ENCODE results near the gene EYA2.

The EYA2 gene

DNA sequence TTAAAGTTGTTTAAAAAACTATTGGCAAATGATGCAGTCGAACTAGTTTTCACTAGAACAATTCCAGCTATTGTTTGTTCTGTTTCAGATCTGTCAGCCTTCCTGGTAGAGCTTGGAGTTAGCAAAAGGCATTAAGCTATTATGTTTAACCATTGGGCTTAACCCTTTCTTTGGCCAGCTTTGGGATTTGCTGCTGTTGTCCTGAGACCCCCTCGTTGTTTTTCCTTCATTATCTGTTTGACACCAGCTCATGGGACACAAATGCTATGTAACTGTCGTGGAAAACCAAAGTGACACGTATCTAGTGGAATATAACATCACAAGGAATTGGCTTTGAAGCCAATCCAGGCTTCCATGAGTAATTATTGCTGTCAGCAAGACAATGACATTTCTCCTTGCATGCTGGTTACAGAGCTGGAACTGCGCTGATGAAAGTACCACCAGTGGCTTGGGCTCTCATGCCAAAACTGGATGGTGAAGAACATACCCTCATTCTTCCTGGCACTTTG lies 96.0 kb downstream of the EYA2 start:
- TF ChIP-seq, protein P1, sequence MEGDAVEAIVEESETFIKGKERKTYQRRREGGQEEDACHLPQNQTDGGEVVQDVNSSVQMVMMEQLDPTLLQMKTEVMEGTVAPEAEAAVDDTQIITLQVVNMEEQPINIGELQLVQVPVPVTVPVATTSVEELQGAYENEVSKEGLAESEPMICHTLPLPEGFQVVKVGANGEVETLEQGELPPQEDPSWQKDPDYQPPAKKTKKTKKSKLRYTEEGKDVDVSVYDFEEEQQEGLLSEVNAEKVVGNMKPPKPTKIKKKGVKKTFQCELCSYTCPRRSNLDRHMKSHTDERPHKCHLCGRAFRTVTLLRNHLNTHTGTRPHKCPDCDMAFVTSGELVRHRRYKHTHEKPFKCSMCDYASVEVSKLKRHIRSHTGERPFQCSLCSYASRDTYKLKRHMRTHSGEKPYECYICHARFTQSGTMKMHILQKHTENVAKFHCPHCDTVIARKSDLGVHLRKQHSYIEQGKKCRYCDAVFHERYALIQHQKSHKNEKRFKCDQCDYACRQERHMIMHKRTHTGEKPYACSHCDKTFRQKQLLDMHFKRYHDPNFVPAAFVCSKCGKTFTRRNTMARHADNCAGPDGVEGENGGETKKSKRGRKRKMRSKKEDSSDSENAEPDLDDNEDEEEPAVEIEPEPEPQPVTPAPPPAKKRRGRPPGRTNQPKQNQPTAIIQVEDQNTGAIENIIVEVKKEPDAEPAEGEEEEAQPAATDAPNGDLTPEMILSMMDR (IDR thresholded peaks at IDR 0.05; ENCODE audit: borderline replicate concordance, control extremely low read depth, extremely low read depth, insufficient read depth, missing control alignments), result no peak
- no peak for DNase-seq (ENCODE audit: low spot score)
- in situ Hi-C loops (cut with MboI; ENCODE audit: low sequenced_read_pairs, unreplicated experiment), result no loop called here

DNA sequence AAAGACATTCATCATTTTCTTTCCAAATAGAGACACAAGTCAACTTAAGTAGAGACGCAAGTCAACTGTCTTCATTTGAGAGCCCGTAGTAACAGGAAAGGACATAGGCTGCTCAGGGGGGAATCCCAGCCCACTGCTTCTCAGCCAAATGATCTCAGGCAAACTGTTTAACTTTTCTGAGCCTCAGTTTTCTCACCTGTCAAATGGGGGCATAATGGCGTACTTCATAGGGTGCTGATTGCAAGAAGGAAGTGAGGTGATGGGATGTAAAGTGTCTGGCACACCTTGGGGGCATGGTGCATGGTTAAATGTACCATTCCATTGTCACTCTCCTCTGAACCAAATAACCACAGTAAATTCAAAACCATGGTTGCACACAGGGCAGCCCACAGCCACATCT lies 96.5 kb downstream of the EYA2 start:
- in situ Hi-C loops (cut with MboI; ENCODE audit: low sequenced_read_pairs, unreplicated experiment), result no loop called here
- TF ChIP-seq, protein P1 (IDR thresholded peaks at IDR 0.05; ENCODE audit: borderline replicate concordance, control extremely low read depth, extremely low read depth, insufficient read depth, missing control alignments), result no peak
- DNase-seq (ENCODE audit: low spot score), result no peak

DNA sequence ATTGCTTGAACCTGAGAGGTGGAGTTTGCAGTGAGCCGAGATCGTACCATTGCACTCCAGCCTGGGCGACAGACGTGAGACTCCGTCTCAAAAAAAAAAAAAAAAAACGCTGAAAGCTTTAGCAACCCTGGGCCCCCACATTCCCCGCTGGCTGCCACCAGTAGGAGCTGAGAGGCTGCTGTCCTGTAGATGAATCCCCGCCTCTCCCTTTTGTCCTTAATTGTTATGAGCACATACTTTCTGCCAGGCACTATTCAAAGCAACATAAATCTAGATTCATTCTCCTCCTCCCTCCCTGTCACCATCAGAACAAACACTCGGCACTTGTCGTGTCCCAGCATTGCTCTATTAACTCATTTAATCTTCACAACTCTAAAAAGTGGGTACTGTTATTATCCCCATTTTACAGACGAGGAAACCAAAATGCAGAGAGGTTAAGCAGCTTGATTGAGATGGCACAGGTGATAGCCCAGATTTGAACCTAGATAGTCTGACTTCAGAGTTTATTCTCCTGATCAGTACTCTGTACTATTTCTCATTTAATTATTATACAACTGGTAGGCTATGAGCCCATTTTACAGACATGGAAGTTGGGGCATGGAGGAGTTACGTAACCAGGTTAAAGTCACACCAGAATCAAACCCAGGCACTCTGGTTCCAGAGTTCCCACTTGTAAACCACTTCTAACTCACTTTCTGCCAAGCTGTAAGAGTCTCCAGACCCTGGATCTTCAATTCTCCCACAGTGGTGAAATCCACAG lies 97.4 kb downstream of the EYA2 start:
- no peak for DNase-seq (ENCODE audit: low spot score)
- TF ChIP-seq, protein P1 (IDR thresholded peaks at IDR 0.05; ENCODE audit: borderline replicate concordance, control extremely low read depth, extremely low read depth, insufficient read depth, missing control alignments), result no peak
- in situ Hi-C loops (cut with MboI; ENCODE audit: low sequenced_read_pairs, unreplicated experiment), result no loop called here

- in situ Hi-C loops (cut with MboI; ENCODE audit: low sequenced_read_pairs, unreplicated experiment), result no loop called here
- no peak for DNase-seq (ENCODE audit: low spot score)
- TF ChIP-seq, protein P1 (IDR thresholded peaks at IDR 0.05; ENCODE audit: borderline replicate concordance, control extremely low read depth, extremely low read depth, insufficient read depth, missing control alignments), result no peak
Measured at GRCh38 chr20:46992640-46993035, 98.0 kb downstream of the EYA2 start.

DNA sequence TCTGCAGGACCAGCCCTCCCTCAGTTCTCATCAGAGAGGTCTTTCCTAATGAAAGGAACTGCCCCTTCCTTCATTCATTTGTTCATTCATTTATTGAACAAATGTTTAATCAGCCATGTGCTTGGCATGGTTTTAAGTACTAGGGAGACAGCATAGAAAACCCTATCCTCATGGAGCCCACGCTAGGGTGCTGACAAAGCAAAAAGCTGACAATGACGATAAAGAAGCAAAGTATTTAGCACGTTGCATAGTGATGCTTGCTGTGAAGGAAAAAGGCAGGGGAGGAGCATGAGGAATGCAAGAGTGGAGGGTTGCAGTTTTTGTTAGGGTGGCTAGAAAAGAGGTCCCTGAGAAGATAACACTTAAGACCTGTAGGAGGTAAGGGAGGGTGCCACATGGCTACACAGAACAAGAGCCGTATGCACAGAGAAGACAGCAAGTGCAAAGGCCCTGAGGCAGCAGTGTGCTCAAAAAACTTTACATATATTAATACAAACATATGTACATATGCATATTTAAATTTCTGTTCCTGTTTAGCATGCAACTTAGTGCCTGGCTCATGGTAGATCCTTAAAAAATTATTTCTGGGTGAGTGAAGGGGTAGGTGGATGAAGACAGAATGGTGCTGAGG lies 98.9 kb downstream of the EYA2 start:
- TF ChIP-seq, protein P1 (IDR thresholded peaks at IDR 0.05; ENCODE audit: borderline replicate concordance, control extremely low read depth, extremely low read depth, insufficient read depth, missing control alignments), result no peak
- in situ Hi-C loops (cut with MboI; ENCODE audit: low sequenced_read_pairs, unreplicated experiment), result no loop called here
- DNase-seq (ENCODE audit: low spot score), result no peak

- TF ChIP-seq, protein P1 (IDR thresholded peaks at IDR 0.05; ENCODE audit: borderline replicate concordance, control extremely low read depth, extremely low read depth, insufficient read depth, missing control alignments), result no peak
- DNase-seq (ENCODE audit: low spot score), result peak; percentile 48
- in situ Hi-C loops (cut with MboI; ENCODE audit: low sequenced_read_pairs, unreplicated experiment), result no loop called here
Measured at GRCh38 chr20:46994341-46994740, 99.7 kb downstream of the EYA2 start.

Data from GM13976 (cell line).